Endodermal cell (in vitro differentiated cells): ENCODE measurements around the gene FBLN2. TPM values are rescaled to one million over a fixed set of nuclear protein-coding genes. Genes with fewer than 3 reads are reported as not detected.

ENCODE experiments used
- DNase-seq: peaks from one replicate; pipeline ENCODE4 v3.0.0-alpha.2; 2017
- H3K27ac ChIP-seq: 2 replicates; pipeline ENCODE4 v1.5.1; 2013; ENCODE audit warnings: mild to moderate bottlenecking, low read depth, low read length, moderate library complexity
- H3K27me3 ChIP-seq: 2 replicates; pipeline ENCODE4 v1.6.1; 2013; ENCODE audit warnings: mild to moderate bottlenecking, low read length, moderate library complexity; ENCODE audit not compliant: insufficient read depth, control insufficient read depth, poor library complexity, severe bottlenecking
- H3K36me3 ChIP-seq: 2 replicates; pipeline ENCODE4 v1.7.0; 2013; ENCODE audit warnings: mild to moderate bottlenecking, low read length, moderate library complexity; ENCODE audit not compliant: control insufficient read depth, insufficient read depth
- H3K4me1 ChIP-seq: one replicate; pipeline ENCODE4 v1.7.0; 2013; ENCODE audit warnings: low read length; ENCODE audit not compliant: control insufficient read depth, insufficient read depth
- H3K4me3 ChIP-seq: 2 replicates; pipeline ENCODE4 v1.5.1; 2013; ENCODE audit warnings: mild to moderate bottlenecking, low read length, moderate library complexity
- H3K9ac ChIP-seq: 2 replicates; pipeline ENCODE4 v1.6.1; 2013; ENCODE audit warnings: mild to moderate bottlenecking, low read length, moderate library complexity; ENCODE audit not compliant: poor library complexity, severe bottlenecking; ENCODE audit errors: extremely low read depth
- H3K9me3 ChIP-seq: 2 replicates; pipeline ENCODE4 v1.6.1; 2013; ENCODE audit warnings: mild to moderate bottlenecking, low read length, moderate library complexity; ENCODE audit not compliant: control insufficient read depth
- H3K27ac Mint-ChIP-seq: 2 replicates; pipeline ENCODE4 v1.8.0; 2020; ENCODE audit warnings: mixed read lengths
- H3K27me3 Mint-ChIP-seq: 2 replicates; pipeline ENCODE4 v1.8.0; 2021; ENCODE audit warnings: mild to moderate bottlenecking, mixed read lengths; ENCODE audit not compliant: insufficient read depth
- H3K36me3 Mint-ChIP-seq: 2 replicates; pipeline ENCODE4 v1.8.0; 2020; ENCODE audit warnings: low read depth, mixed read lengths
- H3K4me1 Mint-ChIP-seq: 2 replicates; pipeline ENCODE4 v1.8.0; 2020; ENCODE audit warnings: mixed read lengths
- H3K4me3 Mint-ChIP-seq: 2 replicates; pipeline ENCODE4 v1.8.0; 2020; ENCODE audit warnings: mild to moderate bottlenecking, moderate library complexity, mixed read lengths
- H3K9me3 Mint-ChIP-seq: 2 replicates; pipeline ENCODE4 v1.8.0; 2020; ENCODE audit warnings: mild to moderate bottlenecking, mixed read lengths
- WGBS, 2 experiments: methylation state at CpG; one replicate each; pipeline versions ENCODE4 v1.1.5 to v1.1.7; 2013; ENCODE audit warnings: missing lambda C conversion rate in 2 of 2, mixed read lengths in 1 of 2; ENCODE audit not compliant: insufficient coverage in 1 of 2, insufficient read length in 1 of 2; 5-methylcytosine and 5-hydroxymethylcytosine counted together
- total RNA-seq, 2 donors: library from RNA; stranded (reverse); fragmentation: NEBNext Ultra II Directional in 1 of 2; extraction: Animal tissue kit (Norgen Biotek cat#: 25700) in 1 of 2; gene quantifications; 2 replicates in 1 of 2; 3 replicates in 1 of 2; pipeline ENCODE4 v1.2.1, GENCODE V29; 2021
- TF ChIP-seq, protein P1 (sequence below): fragments of 200-600 bp; sonication (generic); conservative IDR thresholded peaks from 2 replicates; pipeline ENCODE4 v1.5.0; 2021; ENCODE audit warnings: antibody characterized with exemption, mild to moderate bottlenecking

Gene FBLN2
- total RNA-seq, 2 donors from 2014 or later, result 86.1 to 136 TPM

DNA sequence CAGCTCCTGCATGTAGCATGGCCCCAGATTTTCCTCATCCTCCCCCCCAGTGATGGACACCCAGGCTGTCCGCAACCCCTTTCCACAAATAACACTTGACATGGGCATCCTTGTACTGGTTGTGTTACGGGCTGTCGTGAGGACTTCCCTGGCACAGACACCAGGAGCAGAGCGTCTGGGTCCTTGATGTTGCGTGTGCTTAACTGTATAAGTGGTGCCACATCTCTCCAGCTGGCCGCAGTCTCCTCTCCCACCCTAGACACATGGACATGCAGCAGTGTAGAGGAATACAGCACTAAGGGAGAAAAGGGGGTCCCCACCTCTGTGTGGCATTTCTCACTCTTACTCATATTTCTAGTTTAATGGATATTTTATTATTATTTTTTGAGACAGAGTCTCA is 56.6 kb downstream of the FBLN2 start:
- Mint-ChIP-seq H3K4me1 (peaks cover 14% of the 10 kb centered on the region), H3K27me3 (no peaks in the 10 kb centered on the region), H3K4me3 (no peak overlapping the region), H3K36me3 (peaks cover 10% of the 10 kb centered on the region), H3K27ac (no peak overlapping the region), H3K9me3 (no peaks in the 10 kb centered on the region)
- Histone ChIP-seq H3K36me3 (no peaks in the 10 kb centered on the region), H3K4me3 (no peak overlapping the region), H3K27ac (no peak overlapping the region), H3K9me3 (no peaks in the 10 kb centered on the region), H3K27me3 (no peaks in the 10 kb centered on the region), H3K4me1 (peaks cover 5% of the 10 kb centered on the region), H3K9ac (no peak overlapping the region)
- DNase-seq, result no peak
- TF ChIP-seq, protein P1, sequence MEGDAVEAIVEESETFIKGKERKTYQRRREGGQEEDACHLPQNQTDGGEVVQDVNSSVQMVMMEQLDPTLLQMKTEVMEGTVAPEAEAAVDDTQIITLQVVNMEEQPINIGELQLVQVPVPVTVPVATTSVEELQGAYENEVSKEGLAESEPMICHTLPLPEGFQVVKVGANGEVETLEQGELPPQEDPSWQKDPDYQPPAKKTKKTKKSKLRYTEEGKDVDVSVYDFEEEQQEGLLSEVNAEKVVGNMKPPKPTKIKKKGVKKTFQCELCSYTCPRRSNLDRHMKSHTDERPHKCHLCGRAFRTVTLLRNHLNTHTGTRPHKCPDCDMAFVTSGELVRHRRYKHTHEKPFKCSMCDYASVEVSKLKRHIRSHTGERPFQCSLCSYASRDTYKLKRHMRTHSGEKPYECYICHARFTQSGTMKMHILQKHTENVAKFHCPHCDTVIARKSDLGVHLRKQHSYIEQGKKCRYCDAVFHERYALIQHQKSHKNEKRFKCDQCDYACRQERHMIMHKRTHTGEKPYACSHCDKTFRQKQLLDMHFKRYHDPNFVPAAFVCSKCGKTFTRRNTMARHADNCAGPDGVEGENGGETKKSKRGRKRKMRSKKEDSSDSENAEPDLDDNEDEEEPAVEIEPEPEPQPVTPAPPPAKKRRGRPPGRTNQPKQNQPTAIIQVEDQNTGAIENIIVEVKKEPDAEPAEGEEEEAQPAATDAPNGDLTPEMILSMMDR, result no peak
- WGBS, 2 experiments, result 96 to 100% methylated on average over 1 to 6 of the region's 6 CpGs

DNA sequence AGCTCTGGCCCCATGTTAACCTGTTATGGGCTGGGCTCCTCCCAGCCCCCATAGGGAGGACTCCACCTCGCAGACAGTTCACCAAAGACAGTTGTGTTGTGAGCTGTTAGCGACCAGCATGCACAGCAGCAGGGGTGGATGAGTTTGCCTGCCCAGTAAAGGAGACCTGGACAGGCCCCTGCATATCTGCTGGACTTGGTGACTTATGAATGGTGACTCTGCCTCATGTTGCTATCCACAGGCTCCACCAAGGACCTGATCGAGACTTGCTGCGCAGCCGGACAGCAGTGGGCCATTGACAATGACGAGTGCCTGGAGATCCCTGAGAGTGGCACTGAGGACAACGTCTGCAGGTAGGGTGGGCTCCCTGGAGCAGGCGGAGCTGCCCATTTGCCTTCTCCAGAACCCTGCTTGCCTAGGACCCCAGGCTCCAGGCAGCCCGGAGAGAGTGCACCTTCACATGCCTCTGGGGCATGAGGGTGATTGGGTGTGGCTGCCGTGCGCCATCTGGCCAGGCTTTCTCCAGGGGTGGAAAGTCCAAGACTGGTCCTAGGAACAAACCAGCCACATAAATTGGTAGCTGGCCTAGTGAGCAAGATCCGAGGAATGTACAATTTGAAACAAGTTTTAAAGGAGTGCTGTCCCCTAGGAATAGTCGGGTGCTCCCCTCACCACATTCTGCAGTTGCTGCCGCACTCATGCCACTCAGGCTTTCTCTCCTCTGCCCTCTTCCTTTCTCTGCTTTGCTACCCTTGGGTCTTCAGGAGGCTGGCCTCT is 59.1 kb downstream of the FBLN2 start:
- Histone ChIP-seq H3K36me3 (no peaks in the 10 kb centered on the region), H3K27ac (peak overlapping the region; percentile 53), H3K4me1 (no peaks in the 10 kb centered on the region), H3K4me3 (no peak overlapping the region), H3K9me3 (no peaks in the 10 kb centered on the region), H3K27me3 (no peaks in the 10 kb centered on the region), H3K9ac (no peak overlapping the region)
- Mint-ChIP-seq H3K4me1 (peaks cover 5% of the 10 kb centered on the region), H3K4me3 (no peak overlapping the region), H3K9me3 (peaks cover 6% of the 10 kb centered on the region), H3K36me3 (peaks cover 18% of the 10 kb centered on the region), H3K27ac (no peak overlapping the region), H3K27me3 (no peaks in the 10 kb centered on the region)
- TF ChIP-seq, protein P1, result no peak
- no peak for DNase-seq
- 91 to 94% methylated on average over 11 to 14 of the region's 14 CpGs for WGBS, 2 experiments

DNA sequence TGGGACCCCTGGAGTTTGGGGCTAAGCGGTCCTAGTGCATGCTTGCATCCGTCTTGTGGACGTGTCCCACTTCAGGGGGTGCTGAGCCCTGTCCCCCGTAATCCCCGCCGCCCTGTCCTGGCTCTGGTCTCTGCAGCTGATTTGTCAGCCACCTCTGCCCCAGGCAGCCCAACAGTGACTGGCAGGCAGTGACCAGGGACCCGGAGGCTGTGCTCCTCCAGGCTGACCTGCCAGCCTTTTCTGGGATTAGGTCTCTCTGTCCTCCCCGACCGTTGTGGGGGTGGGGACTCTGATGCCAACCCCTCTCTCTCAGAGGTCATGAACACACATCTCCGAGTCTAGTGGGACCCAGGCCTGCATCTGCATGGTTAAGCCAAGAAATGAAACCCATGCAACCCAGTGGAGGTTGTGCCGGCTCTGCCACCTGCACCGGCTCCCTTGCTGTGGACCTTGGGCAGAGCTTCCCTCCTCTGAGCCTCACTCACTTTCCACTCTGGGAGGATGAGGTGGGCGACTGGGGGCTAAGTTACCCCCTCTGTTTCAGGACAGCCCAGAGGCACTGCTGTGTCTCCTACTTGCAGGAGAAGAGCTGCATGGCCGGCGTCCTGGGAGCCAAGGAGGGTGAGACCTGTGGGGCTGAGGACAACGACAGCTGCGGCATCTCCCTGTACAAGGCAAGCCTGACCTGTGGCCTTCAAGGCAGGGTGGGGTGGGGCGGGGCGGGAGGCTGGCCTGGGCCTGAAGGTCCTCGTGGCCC is 60.2 kb downstream of the FBLN2 start:
- Mint-ChIP-seq H3K27ac (no peak overlapping the region), H3K4me3 (no peak overlapping the region), H3K9me3 (peaks cover 7% of the 10 kb centered on the region), H3K4me1 (peaks cover 5% of the 10 kb centered on the region), H3K27me3 (no peaks in the 10 kb centered on the region), H3K36me3 (peaks cover 25% of the 10 kb centered on the region)
- DNase-seq, result no peak
- no peaks in the 10 kb centered on the region for H3K27me3 ChIP-seq
- H3K27ac ChIP-seq, result no peak overlapping the region
- H3K4me3 ChIP-seq, result no peak overlapping the region
- no peaks in the 10 kb centered on the region for H3K4me1 ChIP-seq
- TF ChIP-seq, protein P1, result no peak
- no peaks in the 10 kb centered on the region for H3K9me3 ChIP-seq
- no peak overlapping the region for H3K9ac ChIP-seq
- 94 to 100% methylated on average over 4 to 20 of the region's 20 CpGs for WGBS, 2 experiments
- no peaks in the 10 kb centered on the region for H3K36me3 ChIP-seq
